Transverse colon (tissue), 4 donors: ENCODE measurements around the gene APMAP.

Experiments used
- CTCF ChIP-seq, 5 experiments: fragments of 200-600 bp in 3 of 5; fragments of 450-650 bp in 2 of 5; sonication (generic) in 3 of 5; IDR thresholded peaks; 1 replicate in 2 of 5; 2 replicates in 3 of 5; pipeline ENCODE4 v1.5.1; 2016 to 2017; ENCODE audit warnings: antibody characterized with exemption in 5 of 5, inconsistent platforms in 3 of 5, mild to moderate bottlenecking in 2 of 5, moderate library complexity in 1 of 5
- POLR2A ChIP-seq: fragments of 450-650 bp; IDR thresholded peaks from one replicate; pipeline ENCODE4 v1.6.1; 2016; ENCODE audit warnings: antibody characterized with exemption, mild to moderate bottlenecking, moderate library complexity
- POLR2AphosphoS5 ChIP-seq, 3 donors: sonication (generic); formaldehyde crosslinking; IDR thresholded peaks; one replicate each; pipeline ENCODE4 v1.6.1; 2016; ENCODE audit warnings: antibody characterized with exemption in 3 of 3

- TF ChIP-seq POLR2A (no peak), CTCF (IDR thresholded peaks at IDR 0.05) (no peak), POLR2AphosphoS5 (IDR thresholded peaks at IDR 0.05) (no peak)
Observed at GRCh38 chr20:25023356-25023755, 30.8 kb upstream of the APMAP start.
